ENCODE data around the gene PDE4D. TPM values are rescaled to one million over a fixed set of nuclear protein-coding genes. Genes with fewer than 3 reads are reported as not detected.

Gene PDE4D
- total RNA-seq, 1 donor from 2014 or later, result 85.8 TPM

DNA sequence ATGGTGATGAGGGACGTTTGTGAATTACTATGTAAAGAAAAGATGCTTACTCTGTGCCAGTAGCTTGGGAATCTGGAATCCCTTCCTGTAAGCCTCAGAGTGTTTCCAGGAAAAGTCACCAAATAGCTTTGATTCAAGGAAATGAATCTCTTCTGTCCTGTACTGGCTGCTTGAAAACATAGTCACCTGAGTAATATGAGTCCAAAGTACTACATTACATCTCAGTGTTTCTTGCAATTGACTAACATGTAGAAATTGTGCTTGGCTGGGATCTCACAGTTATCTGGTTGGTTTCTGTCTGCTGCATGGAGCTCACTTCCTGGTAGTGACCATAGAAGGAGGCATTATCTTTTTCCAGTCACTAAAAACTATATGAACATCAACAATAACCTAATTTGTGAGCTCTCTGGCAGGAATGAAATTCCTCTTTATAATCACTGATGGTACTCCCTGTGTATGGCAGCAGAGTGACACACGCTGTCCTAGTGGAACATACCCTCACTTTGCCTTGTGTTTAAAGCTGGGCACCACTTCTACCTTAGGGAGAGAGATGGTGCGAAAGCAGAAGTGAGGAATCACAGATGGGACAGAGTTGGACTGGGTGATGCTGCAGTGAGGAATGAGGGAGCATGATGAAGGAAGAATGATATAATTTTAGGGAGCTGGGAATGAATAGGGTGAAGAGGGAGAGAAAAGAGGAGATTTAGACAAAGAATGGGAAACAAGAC lies 742.2 kb downstream of the PDE4D start:
- H3K4me1 ChIP-seq, result no peaks in the 10 kb centered on the region
- intact Hi-C loops (cut with DNase I), result no loop called here
- no peaks in the 10 kb centered on the region for H3K27me3 ChIP-seq
- no peaks in the 10 kb centered on the region for H3K9me3 ChIP-seq
- H3K36me3 ChIP-seq, result no peaks in the 10 kb centered on the region
- TF ChIP-seq, protein P1, sequence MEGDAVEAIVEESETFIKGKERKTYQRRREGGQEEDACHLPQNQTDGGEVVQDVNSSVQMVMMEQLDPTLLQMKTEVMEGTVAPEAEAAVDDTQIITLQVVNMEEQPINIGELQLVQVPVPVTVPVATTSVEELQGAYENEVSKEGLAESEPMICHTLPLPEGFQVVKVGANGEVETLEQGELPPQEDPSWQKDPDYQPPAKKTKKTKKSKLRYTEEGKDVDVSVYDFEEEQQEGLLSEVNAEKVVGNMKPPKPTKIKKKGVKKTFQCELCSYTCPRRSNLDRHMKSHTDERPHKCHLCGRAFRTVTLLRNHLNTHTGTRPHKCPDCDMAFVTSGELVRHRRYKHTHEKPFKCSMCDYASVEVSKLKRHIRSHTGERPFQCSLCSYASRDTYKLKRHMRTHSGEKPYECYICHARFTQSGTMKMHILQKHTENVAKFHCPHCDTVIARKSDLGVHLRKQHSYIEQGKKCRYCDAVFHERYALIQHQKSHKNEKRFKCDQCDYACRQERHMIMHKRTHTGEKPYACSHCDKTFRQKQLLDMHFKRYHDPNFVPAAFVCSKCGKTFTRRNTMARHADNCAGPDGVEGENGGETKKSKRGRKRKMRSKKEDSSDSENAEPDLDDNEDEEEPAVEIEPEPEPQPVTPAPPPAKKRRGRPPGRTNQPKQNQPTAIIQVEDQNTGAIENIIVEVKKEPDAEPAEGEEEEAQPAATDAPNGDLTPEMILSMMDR (IDR thresholded peaks at IDR 0.05), result no peak
- no peak for DNase-seq
- no peak overlapping the region for H3K27ac ChIP-seq
- H3K4me3 ChIP-seq, result no peak overlapping the region
- ATAC-seq, result no peak

DNA sequence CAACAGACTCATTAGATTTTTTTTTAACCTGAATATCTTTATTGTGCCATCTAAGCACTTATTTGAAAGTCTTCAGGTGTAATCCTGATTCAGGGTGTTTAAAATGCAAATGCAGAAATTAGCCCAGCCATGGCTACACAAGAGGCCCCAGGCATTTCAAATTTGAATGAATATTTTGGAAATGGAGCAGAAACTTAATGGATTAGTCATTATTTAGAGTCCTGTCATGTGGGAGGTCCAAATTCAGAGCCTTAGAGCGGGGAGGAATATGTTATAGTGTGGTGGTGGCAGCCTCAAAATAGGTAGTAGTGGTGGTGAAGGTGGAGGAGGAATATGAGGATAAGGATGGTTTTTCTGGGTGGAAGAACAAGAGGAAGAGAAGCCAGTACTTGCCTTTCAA lies 743.7 kb downstream of the PDE4D start:
- H3K4me3 ChIP-seq, result no peak overlapping the region
- no peaks in the 10 kb centered on the region for H3K9me3 ChIP-seq
- ATAC-seq (no peak), DNase-seq (no peak)
- no peak overlapping the region for H3K27ac ChIP-seq
- intact Hi-C loops (cut with DNase I), result no loop called here
- no peaks in the 10 kb centered on the region for H3K4me1 ChIP-seq
- TF ChIP-seq, protein P1 (IDR thresholded peaks at IDR 0.05), result no peak
- H3K27me3 ChIP-seq, result no peaks in the 10 kb centered on the region
- no peaks in the 10 kb centered on the region for H3K36me3 ChIP-seq

DNA sequence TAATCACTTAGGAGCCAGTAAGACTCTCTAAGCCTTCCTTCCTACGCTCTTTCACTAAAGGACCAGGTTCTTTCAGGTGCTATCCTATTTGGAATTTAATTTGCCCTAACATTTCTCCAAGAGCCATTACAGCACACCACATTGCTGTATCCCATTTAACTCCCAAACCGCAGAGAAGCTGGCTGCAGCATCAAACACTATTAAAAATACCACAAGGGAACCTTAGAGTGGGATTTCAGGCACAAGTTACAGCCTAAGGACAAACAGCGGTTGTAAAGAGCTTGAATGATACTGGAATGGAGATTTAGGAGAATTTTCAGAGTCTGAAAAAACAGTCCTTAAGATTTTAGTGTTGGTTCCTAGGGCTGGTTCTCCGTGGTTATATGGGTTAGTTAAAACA lies 744.3 kb downstream of the PDE4D start:
- Histone ChIP-seq H3K4me1 (no peaks in the 10 kb centered on the region), H3K4me3 (no peak overlapping the region), H3K27me3 (no peaks in the 10 kb centered on the region), H3K27ac (no peak overlapping the region), H3K9me3 (no peaks in the 10 kb centered on the region), H3K36me3 (no peaks in the 10 kb centered on the region)
- TF ChIP-seq, protein P1 (IDR thresholded peaks at IDR 0.05), result no peak
- no peak for DNase-seq
- ATAC-seq, result no peak
- intact Hi-C loops (cut with DNase I), result no loop called here

DNA sequence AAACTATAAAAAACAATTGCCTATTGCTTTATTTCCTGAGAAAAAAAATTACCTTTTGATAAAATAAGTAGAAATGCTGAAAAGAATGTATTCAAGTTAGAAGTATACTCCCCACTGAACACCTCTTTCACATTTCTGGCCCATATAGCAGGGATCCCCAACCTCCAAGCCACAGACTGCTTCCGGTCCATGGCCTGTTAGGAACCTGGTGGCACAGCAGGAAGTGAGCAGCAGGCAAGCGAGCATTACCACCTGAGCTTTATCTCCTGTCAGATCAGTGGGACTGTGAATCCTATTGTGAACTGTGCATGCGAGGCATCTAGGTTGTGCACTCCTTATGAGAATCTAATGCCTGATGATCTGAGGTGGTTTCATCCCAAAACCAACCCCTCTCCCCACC lies 746.8 kb downstream of the PDE4D start:
- no peak overlapping the region for H3K4me3 ChIP-seq
- ATAC-seq (no peak), DNase-seq (no peak)
- no peaks in the 10 kb centered on the region for H3K27me3 ChIP-seq
- intact Hi-C loops (cut with DNase I), result no loop called here
- H3K4me1 ChIP-seq, result no peaks in the 10 kb centered on the region
- no peaks in the 10 kb centered on the region for H3K9me3 ChIP-seq
- no peak overlapping the region for H3K27ac ChIP-seq
- TF ChIP-seq, protein P1 (IDR thresholded peaks at IDR 0.05), result no peak
- no peaks in the 10 kb centered on the region for H3K36me3 ChIP-seq

DNA sequence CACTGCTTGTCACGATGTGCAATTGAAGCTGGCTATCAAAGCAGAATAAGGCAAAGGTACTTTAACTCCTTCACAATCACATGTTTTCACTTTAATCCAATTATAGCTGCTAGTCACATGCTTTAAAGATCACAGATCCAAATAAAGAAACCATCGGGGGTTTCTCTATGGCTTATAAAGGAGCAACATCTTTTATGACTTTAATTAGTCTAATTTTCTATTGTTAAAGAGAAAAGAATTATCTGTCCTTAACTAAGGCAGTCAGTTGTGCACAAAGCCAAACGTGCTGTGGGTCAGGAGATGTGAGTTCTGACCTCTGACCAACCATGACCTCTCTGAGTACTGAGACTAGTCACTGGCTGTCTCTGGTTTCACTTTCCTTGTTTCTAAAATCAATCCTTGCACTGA lies 749.6 kb downstream of the PDE4D start:
- no peaks in the 10 kb centered on the region for H3K36me3 ChIP-seq
- DNase-seq, result no peak
- ATAC-seq, result no peak
- no peak overlapping the region for H3K27ac ChIP-seq
- TF ChIP-seq, protein P1 (IDR thresholded peaks at IDR 0.05), result no peak
- no peaks in the 10 kb centered on the region for H3K27me3 ChIP-seq
- no peak overlapping the region for H3K4me3 ChIP-seq
- no peaks in the 10 kb centered on the region for H3K9me3 ChIP-seq
- intact Hi-C loops (cut with DNase I), result no loop called here
- no peaks in the 10 kb centered on the region for H3K4me1 ChIP-seq

DNA sequence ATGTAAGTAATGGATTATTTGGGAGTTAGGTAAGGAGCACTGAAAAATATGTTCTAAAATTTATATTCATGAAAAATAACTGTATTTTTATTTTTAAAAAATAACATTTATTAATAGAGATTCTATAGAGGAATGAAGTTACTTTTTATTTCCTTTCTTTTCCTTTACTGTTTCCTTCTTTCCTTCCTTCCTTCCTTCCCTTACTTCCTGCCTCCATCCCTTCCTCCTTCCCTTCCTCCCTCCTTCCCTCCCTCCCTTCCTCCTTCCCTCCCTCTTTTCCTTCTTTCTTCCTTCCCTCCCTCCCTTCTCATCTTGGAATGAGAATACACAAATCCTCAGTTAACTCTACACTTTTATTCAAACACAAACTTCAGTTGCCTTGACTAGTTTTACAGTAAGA lies 750.6 kb downstream of the PDE4D start:
- TF ChIP-seq, protein P1 (IDR thresholded peaks at IDR 0.05), result no peak
- H3K27ac ChIP-seq, result no peak overlapping the region
- intact Hi-C loops (cut with DNase I), result no loop called here

More for the DNA sequence above, 750.6 kb downstream of the PDE4D start:
- H3K36me3 ChIP-seq, result no peaks in the 10 kb centered on the region
- no peaks in the 10 kb centered on the region for H3K4me1 ChIP-seq
- DNase-seq, result no peak
- no peaks in the 10 kb centered on the region for H3K27me3 ChIP-seq
- no peaks in the 10 kb centered on the region for H3K9me3 ChIP-seq
- ATAC-seq, result no peak
- H3K4me3 ChIP-seq, result no peak overlapping the region

Measured in upper lobe of right lung (tissue), 1 donor.